ENCODE measurements around the gene DAPP1. TPM values are rescaled to one million over a fixed set of nuclear protein-coding genes. Genes with fewer than 3 reads are reported as not detected.

DAPP1 gene
- total RNA-seq, 1 donor from 2014 or later, result not detected

DNA sequence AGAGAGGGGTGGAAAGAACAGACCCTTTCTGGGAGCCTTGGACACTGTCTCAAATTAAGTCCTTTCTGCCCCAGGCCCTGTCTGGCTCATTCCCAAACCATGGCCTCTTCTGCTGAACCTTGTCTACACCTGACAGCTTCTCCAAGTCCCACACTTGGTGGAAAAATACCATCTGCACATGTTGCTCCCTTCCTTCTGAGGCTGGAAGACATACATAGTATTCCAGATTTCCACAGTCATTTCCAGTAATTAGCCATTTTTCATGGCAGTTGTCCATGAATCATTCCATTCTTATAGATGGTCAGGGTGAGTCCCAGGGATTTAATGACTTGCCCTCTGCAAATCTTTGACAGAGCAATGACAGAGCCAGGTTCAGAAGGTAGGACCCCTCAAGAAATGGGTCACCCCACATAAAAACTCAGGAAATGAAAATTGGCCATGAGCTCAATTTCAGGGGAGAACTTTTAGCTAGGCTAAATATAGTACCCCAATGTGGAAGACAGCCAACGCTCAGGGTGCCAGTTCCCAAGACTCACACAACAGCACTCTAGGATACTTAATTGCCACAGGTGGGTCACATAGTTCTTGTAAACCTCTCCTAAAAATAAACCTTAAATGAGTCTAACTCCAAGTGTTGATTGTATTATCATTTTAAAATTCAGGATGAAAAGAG, 16.2 kb upstream of the DAPP1 start:
- no peak for DNase-seq (ENCODE audit: low spot score)
- Mint-ChIP-seq H3K27ac (ENCODE audit: unreplicated experiment) (no peak overlapping the region), H3K9me3 (ENCODE audit: low read depth) (peaks cover 11% of the 10 kb centered on the region), H3K4me3 (ENCODE audit: unreplicated experiment) (no peak overlapping the region), H3K27me3 (ENCODE audit: low read depth) (peaks cover 31% of the 10 kb centered on the region), H3K36me3 (ENCODE audit: low read depth) (no peaks in the 10 kb centered on the region), H3K4me1 (ENCODE audit: low read depth) (peaks cover 9% of the 10 kb centered on the region)
- no peak for TF ChIP-seq CTCF (IDR thresholded peaks at IDR 0.05)

DNA sequence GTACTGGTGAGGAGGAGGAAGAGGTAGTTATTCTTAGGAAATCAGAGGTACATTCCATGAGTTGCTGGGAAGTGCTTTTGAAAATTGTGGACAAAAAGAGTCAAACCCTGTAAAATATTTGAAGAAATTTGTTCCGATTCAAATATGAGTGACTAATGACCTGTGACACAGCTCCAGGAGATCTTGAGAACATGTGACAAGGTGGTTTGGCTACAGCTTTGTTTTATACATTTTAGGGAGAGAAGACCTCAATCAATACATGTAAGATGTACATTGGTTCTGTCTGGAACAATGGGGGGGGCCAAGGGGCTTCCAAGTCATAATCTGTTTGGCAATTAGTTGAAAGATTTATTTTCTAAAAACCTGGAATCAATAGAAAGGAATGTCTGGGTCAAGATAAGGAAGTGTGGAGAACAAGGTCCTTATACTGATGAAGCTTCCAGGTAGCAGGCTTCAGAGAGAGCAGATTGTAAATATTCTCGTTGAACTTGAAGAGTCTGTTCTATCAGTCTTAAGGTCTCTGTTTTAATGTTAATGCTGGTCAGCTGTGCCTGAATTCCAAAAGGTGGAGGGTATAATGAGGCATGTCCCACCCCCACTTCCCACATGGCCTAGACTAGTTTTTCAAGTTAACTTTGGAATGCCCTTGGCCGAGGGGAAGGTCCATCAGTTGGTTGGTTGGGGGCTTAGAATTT, 15.5 kb upstream of the DAPP1 start:
- no peak overlapping the region for H3K4me3 Mint-ChIP-seq (ENCODE audit: unreplicated experiment)
- H3K4me1 Mint-ChIP-seq (ENCODE audit: low read depth), result peaks cover 9% of the 10 kb centered on the region
- peaks cover 11% of the 10 kb centered on the region for H3K9me3 Mint-ChIP-seq (ENCODE audit: low read depth)
- H3K36me3 Mint-ChIP-seq (ENCODE audit: low read depth), result no peaks in the 10 kb centered on the region
- TF ChIP-seq CTCF (IDR thresholded peaks at IDR 0.05), result no peak
- peaks cover 31% of the 10 kb centered on the region for H3K27me3 Mint-ChIP-seq (ENCODE audit: low read depth)
- DNase-seq (ENCODE audit: low spot score), result no peak
- H3K27ac Mint-ChIP-seq (ENCODE audit: unreplicated experiment), result no peak overlapping the region

GRCh38 chr4:99803566-99804101, 13.0 kb upstream of the DAPP1 start:
- no peak overlapping the region for H3K27ac Mint-ChIP-seq (ENCODE audit: unreplicated experiment)
- H3K4me1 Mint-ChIP-seq (ENCODE audit: low read depth), result peaks cover 9% of the 10 kb centered on the region
- DNase-seq (ENCODE audit: low spot score), result no peak
- no peak overlapping the region for H3K4me3 Mint-ChIP-seq (ENCODE audit: unreplicated experiment)
- peaks cover under 1% of the 10 kb centered on the region for H3K9me3 Mint-ChIP-seq (ENCODE audit: low read depth)
- no peak for TF ChIP-seq CTCF (IDR thresholded peaks at IDR 0.05)
- peaks cover 37% of the 10 kb centered on the region for H3K27me3 Mint-ChIP-seq (ENCODE audit: low read depth)
- no peaks in the 10 kb centered on the region for H3K36me3 Mint-ChIP-seq (ENCODE audit: low read depth)

GRCh38 chr4:99806545-99806944, 10.1 kb upstream of the DAPP1 start:
- no peak overlapping the region for H3K4me3 Mint-ChIP-seq (ENCODE audit: unreplicated experiment)
- peaks cover 40% of the 10 kb centered on the region for H3K27me3 Mint-ChIP-seq (ENCODE audit: low read depth)
- H3K27ac Mint-ChIP-seq (ENCODE audit: unreplicated experiment), result no peak overlapping the region
- no peak for TF ChIP-seq CTCF (IDR thresholded peaks at IDR 0.05)
- DNase-seq (ENCODE audit: low spot score), result no peak
- H3K4me1 Mint-ChIP-seq (ENCODE audit: low read depth), result no peaks in the 10 kb centered on the region
- H3K9me3 Mint-ChIP-seq (ENCODE audit: low read depth), result no peaks in the 10 kb centered on the region
- no peaks in the 10 kb centered on the region for H3K36me3 Mint-ChIP-seq (ENCODE audit: low read depth)

DNA sequence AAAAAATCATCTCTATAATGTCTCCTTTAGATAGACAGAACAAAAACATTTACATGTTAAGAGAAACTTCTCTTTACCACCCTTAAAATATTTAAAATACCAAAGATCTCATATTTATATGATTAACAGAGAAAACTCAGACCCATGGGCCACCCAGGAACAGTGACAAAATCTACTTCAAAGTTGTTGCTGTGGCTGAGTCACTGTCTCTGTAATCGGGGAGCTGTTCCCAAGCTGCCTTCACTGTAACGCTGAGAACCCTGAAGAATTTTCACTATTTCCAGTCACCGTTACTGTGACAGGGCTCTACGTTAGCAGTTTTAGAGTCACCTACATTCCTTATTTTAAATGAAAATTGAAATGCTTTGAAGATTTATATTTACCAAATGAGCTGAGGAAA, 9.0 kb upstream of the DAPP1 start:
- no peaks in the 10 kb centered on the region for H3K36me3 Mint-ChIP-seq (ENCODE audit: low read depth)
- DNase-seq (ENCODE audit: low spot score), result no peak
- no peak overlapping the region for H3K4me3 Mint-ChIP-seq (ENCODE audit: unreplicated experiment)
- no peaks in the 10 kb centered on the region for H3K4me1 Mint-ChIP-seq (ENCODE audit: low read depth)
- H3K27me3 Mint-ChIP-seq (ENCODE audit: low read depth), result peaks cover 31% of the 10 kb centered on the region
- no peak overlapping the region for H3K27ac Mint-ChIP-seq (ENCODE audit: unreplicated experiment)
- TF ChIP-seq CTCF (IDR thresholded peaks at IDR 0.05), result no peak
- H3K9me3 Mint-ChIP-seq (ENCODE audit: low read depth), result no peaks in the 10 kb centered on the region

Measured in chondrocyte (in vitro differentiated cells).